ENCODE results near the gene CLCN2.
A peak's percentile ranks its signal among the peaks of the same experiment; 100 is the strongest.

The CLCN2 gene

GRCh38 chr3:184380627-184381260, 19.3 kb upstream of the CLCN2 start:
- no peak for DNase-seq (ENCODE audit: low read depth)

- no peak for DNase-seq (ENCODE audit: low read depth)
Measured at GRCh38 chr3:184380185-184380626, 18.8 kb upstream of the CLCN2 start.

GRCh38 chr3:184379358-184380184, 18.2 kb upstream of the CLCN2 start, which contains the start of gene CHRD:
TSS of gene CHRD (plus strand) at chr3:184380054. CDS start at chr3:184380319, 265 bp downstream.
- DNase-seq (ENCODE audit: low read depth), result no peak

- no peak for DNase-seq (ENCODE audit: low read depth)
Measured at GRCh38 chr3:184378651-184379357, 17.4 kb upstream of the CLCN2 start.

GRCh38 chr3:184377882-184378445, 16.6 kb upstream of the CLCN2 start, which contains the start of gene THPO:
TSS of gene THPO (minus strand) at chr3:184378207. CDS start at chr3:184376259, 1,948 bp downstream.
- no peak for DNase-seq (ENCODE audit: low read depth)

- no peak for DNase-seq (ENCODE audit: low read depth)
Measured at GRCh38 chr3:184377374-184377773, 16.0 kb upstream of the CLCN2 start.

- no peak for DNase-seq (ENCODE audit: low read depth)
Measured at GRCh38 chr3:184375747-184376461, 14.5 kb upstream of the CLCN2 start.

GRCh38 chr3:184373422-184373821, 12.0 kb upstream of the CLCN2 start:
- DNase-seq (ENCODE audit: low read depth), result peak; percentile 45

- DNase-seq (ENCODE audit: low read depth), result no peak
Measured at GRCh38 chr3:184372911-184373310, 11.5 kb upstream of the CLCN2 start.

GRCh38 chr3:184372296-184372821, 11.0 kb upstream of the CLCN2 start:
- no peak for DNase-seq (ENCODE audit: low read depth)

- peak; percentile 76 for DNase-seq (ENCODE audit: low read depth)
Measured at GRCh38 chr3:184371570-184372018, 10.2 kb upstream of the CLCN2 start.

- peak; percentile 85 for DNase-seq (ENCODE audit: low read depth)
Measured at GRCh38 chr3:184368586-184369183, 7.3 kb upstream of the CLCN2 start.

- no peak for DNase-seq (ENCODE audit: low read depth)
Measured at GRCh38 chr3:184368116-184368515, 6.7 kb upstream of the CLCN2 start.

- peak; percentile 58 for DNase-seq (ENCODE audit: low read depth)
Measured at GRCh38 chr3:184366619-184367289, 5.3 kb upstream of the CLCN2 start.

- peak; percentile 93 for DNase-seq (ENCODE audit: low read depth)
Measured at GRCh38 chr3:184362668-184363546, 1.5 kb upstream of the CLCN2 start.

- peak; percentile 34 for DNase-seq (ENCODE audit: low read depth)
Measured at GRCh38 chr3:184361932-184362667, 695 bp upstream of the CLCN2 start.

GRCh38 chr3:184360929-184361531, 375 bp downstream of the CLCN2 start:
- DNase-seq (ENCODE audit: low read depth), result no peak
